Suppressor macrophage (primary cell): ENCODE data around the gene FCRL2.

Experiments
- DNase-seq, 4 experiments: peaks; one replicate each; pipeline ENCODE4 v3.0.0-alpha.2; 2020 to 2022
- total RNA-seq, 17 experiments: gene quantifications; one replicate each; lab custom pipeline; 2026; ENCODE audit warnings: mixed read lengths in 6 of 17, inconsistent platforms in 3 of 17; lab: John Stamatoyannopoulos, UW

The FCRL2 gene
- total RNA-seq, result 0 to 1.5 (median 0) reads per million in 17 experiments

- DNase-seq, result peak in 3 of 4 experiments; percentile 4 to 28 (median 17)
These were observed at the start of gene FCRL2 for GRCh38 chr1:157776971-157777391. Gene FCRL2, minus strand, starts transcription at chr1:157777132. Its CDS starts 59 bp downstream, at chr1:157777073.

GRCh38 chr1:157820299-157820698 lies 43.4 kb upstream of the FCRL2 start:
- DNase-seq, result no peak

- peak; percentile 7 to 62 (median 41) for DNase-seq
These were observed 43.0 kb upstream of the FCRL2 start, which contains the start of gene FCRL1 for GRCh38 chr1:157819896-157820295. Gene FCRL1, minus strand, starts transcription at chr1:157820120. Its CDS starts 83 bp downstream, at chr1:157820037.

- no peak for DNase-seq
These were observed 42.3 kb upstream of the FCRL2 start for GRCh38 chr1:157819215-157819614.

GRCh38 chr1:157813269-157813668 lies 36.3 kb upstream of the FCRL2 start:
- DNase-seq, result no peak

- no peak for DNase-seq
These were observed 29.7 kb upstream of the FCRL2 start for GRCh38 chr1:157806431-157807149.

GRCh38 chr1:157803851-157804250 lies 26.9 kb upstream of the FCRL2 start:
- peak; percentile 64 to 75 (median 69) for DNase-seq

- no peak for DNase-seq
These were observed 23.1 kb upstream of the FCRL2 start for GRCh38 chr1:157799996-157800395.

- no peak for DNase-seq
These were observed 21.3 kb upstream of the FCRL2 start for GRCh38 chr1:157798211-157798610.

- peak; percentile 38 to 66 (median 54) for DNase-seq
These were observed 8.3 kb upstream of the FCRL2 start for GRCh38 chr1:157785248-157785647.

- DNase-seq, result no peak
These were observed 7.9 kb upstream of the FCRL2 start for GRCh38 chr1:157784801-157785200.

- DNase-seq, result peak; percentile 22 to 69 (median 43)
These were observed 6.0 kb upstream of the FCRL2 start for GRCh38 chr1:157782931-157783330.

- no peak for DNase-seq
These were observed 4.1 kb upstream of the FCRL2 start for GRCh38 chr1:157781048-157781447.

- no peak for DNase-seq
These were observed 1.6 kb downstream of the FCRL2 start for GRCh38 chr1:157775101-157775870.

- no peak for DNase-seq
These were observed 2.5 kb downstream of the FCRL2 start for GRCh38 chr1:157774412-157774811.

GRCh38 chr1:157773493-157774350 lies 3.2 kb downstream of the FCRL2 start:
- peak in 2 of 4 experiments; percentile 8 to 19 for DNase-seq

GRCh38 chr1:157771661-157772425 lies 5.1 kb downstream of the FCRL2 start:
- peak; percentile 3 to 63 (median 36) for DNase-seq

GRCh38 chr1:157770442-157771043 lies 6.4 kb downstream of the FCRL2 start:
- DNase-seq, result peak in 2 of 4 experiments; percentile 21 to 40

GRCh38 chr1:157766792-157767191 lies 10.1 kb downstream of the FCRL2 start:
- DNase-seq, result no peak

GRCh38 chr1:157758018-157758417 lies 18.9 kb downstream of the FCRL2 start:
- DNase-seq, result no peak

GRCh38 chr1:157753611-157754010 lies 23.3 kb downstream of the FCRL2 start:
- no peak for DNase-seq
